HepG2 (cell line): ENCODE measurements around the gene SMCO4. TPM values are rescaled to one million over a fixed set of nuclear protein-coding genes. Genes with fewer than 3 reads are reported as not detected.

Experiments used
- EEA1 ChIP-seq: sonication (generic); formaldehyde crosslinking; IDR thresholded peaks from 2 replicates; pipeline ENCODE4 v1.5.1; 2020; ENCODE audit warnings: mild to moderate bottlenecking, missing genetic modification reagents, borderline replicate concordance
- FOXA1 ChIP-seq, 2 experiments: fragments of 450-650 bp in 1 of 2; sonication (generic) in 1 of 2; formaldehyde crosslinking in 1 of 2; IDR thresholded peaks; 2 replicates each; pipeline versions ENCODE4 v1.4.0 to v1.6.1; 2016 to 2020; ENCODE audit warnings: missing genetic modification reagents in 1 of 2
- HIC2 ChIP-seq: sonication (generic); formaldehyde crosslinking; IDR thresholded peaks from 2 replicates; pipeline ENCODE4 v1.9.0; 2022; ENCODE audit warnings: low read depth, missing genetic modification reagents
- KAT2B ChIP-seq: fragments of 150-350 bp; IDR thresholded peaks from 2 replicates; pipeline ENCODE4 v1.6.1; 2014; ENCODE audit warnings: low read depth, low read length, borderline replicate concordance
- MBD4 ChIP-seq: IDR thresholded peaks from 2 replicates; pipeline ENCODE4 v1.6.1; 2012; ENCODE audit warnings: low read length, inconsistent platforms, borderline replicate concordance
- NFAT5 ChIP-seq: sonication (generic); formaldehyde crosslinking; IDR thresholded peaks from 2 replicates; pipeline ENCODE4 v1.4.0; 2020; ENCODE audit warnings: missing genetic modification reagents
- RARA ChIP-seq: IDR thresholded peaks from 2 replicates; pipeline ENCODE4 v1.6.1; 2016; ENCODE audit warnings: missing genetic modification reagents, missing compliant biosample characterization
- RFXANK ChIP-seq: IDR thresholded peaks from 2 replicates; pipeline ENCODE4 v1.6.1; 2016
- SATB2 ChIP-seq: sonication (generic); formaldehyde crosslinking; IDR thresholded peaks from 2 replicates; pipeline ENCODE4 v1.5.0; 2020; ENCODE audit warnings: missing genetic modification reagents
- TCF7L2 ChIP-seq: IDR thresholded peaks from 2 replicates; pipeline ENCODE4 v1.6.1; 2011; ENCODE audit warnings: mild to moderate bottlenecking, low read depth, low read length, moderate library complexity
- THAP11 ChIP-seq: IDR thresholded peaks from 2 replicates; pipeline ENCODE4 v1.6.1; 2016; ENCODE audit warnings: missing biosample characterization, missing genetic modification reagents
- ZBTB3 ChIP-seq: sonication (generic); formaldehyde crosslinking; IDR thresholded peaks from 2 replicates; pipeline ENCODE4 v1.4.0; 2020; ENCODE audit warnings: low read depth, mild to moderate bottlenecking, moderate library complexity, missing genetic modification reagents, borderline replicate concordance
- ZFP1 ChIP-seq: IDR thresholded peaks from 2 replicates; pipeline ENCODE4 v1.6.1; 2016
- ZFP82 ChIP-seq: sonication (generic); formaldehyde crosslinking; IDR thresholded peaks from 2 replicates; pipeline ENCODE4 v1.5.1; 2020; ENCODE audit warnings: mild to moderate bottlenecking, missing genetic modification reagents, borderline replicate concordance
- ZNF414 ChIP-seq: sonication (generic); formaldehyde crosslinking; IDR thresholded peaks from 2 replicates; pipeline ENCODE4 v1.5.0; 2020; ENCODE audit warnings: missing genetic modification reagents
- ZNF431 ChIP-seq: sonication (generic); formaldehyde crosslinking; IDR thresholded peaks from 2 replicates; pipeline ENCODE4 v1.9.0; 2022; ENCODE audit warnings: missing genetic modification reagents, low read depth, mild to moderate bottlenecking, borderline replicate concordance
- ZNF770 ChIP-seq: sonication (generic); formaldehyde crosslinking; IDR thresholded peaks from 2 replicates; pipeline ENCODE4 v1.5.0; 2020; ENCODE audit warnings: mild to moderate bottlenecking, missing genetic modification reagents
- polyA plus RNA-seq, 8 experiments: library from polyadenylated mRNA; depleted of rRNA in 3 of 8; stranded (reverse) in 7 of 8; unstranded in 1 of 8; fragments of >200 nt; fragmentation: Illumina TruSeq in 4 of 8; extraction: Trizol in 4 of 8; gene quantifications; 2 replicates each; pipeline versions ENCODE4 v1.2.1 to v1.2.3, GENCODE V29; 2011 to 2016; ENCODE audit warnings: low read depth in 4 of 8, missing spikeins in 1 of 8, mixed read lengths in 1 of 8; ENCODE audit not compliant: insufficient read depth in 1 of 8
- total RNA-seq, 5 experiments: library from RNA; depleted of rRNA; stranded (reverse); fragments of >200 nt; fragmentation: Illumina TruSeq; extraction: Trizol; gene quantifications; 2 replicates each; pipeline ENCODE4 v1.2.3, GENCODE V29; 2016; ENCODE audit warnings: low read depth in 1 of 5
- TF ChIP-seq, protein P1 (sequence below), 2 experiments: sonication (generic) in 1 of 2; formaldehyde crosslinking in 1 of 2; IDR thresholded peaks; 2 replicates each; pipeline versions ENCODE4 v1.5.1 to v1.6.1; 2011 to 2020; ENCODE audit warnings: borderline replicate concordance in 1 of 2, low read depth in 1 of 2, low read length in 1 of 2, mild to moderate bottlenecking in 1 of 2, missing genetic modification reagents in 1 of 2, moderate library complexity in 1 of 2

The SMCO4 gene
- total and polyA plus RNA-seq, 2 of the 13 experiments (the other 11 are each of a cell fraction or from before 2014, with no cell fraction given): 10.6 to 28.5 TPM

DNA sequence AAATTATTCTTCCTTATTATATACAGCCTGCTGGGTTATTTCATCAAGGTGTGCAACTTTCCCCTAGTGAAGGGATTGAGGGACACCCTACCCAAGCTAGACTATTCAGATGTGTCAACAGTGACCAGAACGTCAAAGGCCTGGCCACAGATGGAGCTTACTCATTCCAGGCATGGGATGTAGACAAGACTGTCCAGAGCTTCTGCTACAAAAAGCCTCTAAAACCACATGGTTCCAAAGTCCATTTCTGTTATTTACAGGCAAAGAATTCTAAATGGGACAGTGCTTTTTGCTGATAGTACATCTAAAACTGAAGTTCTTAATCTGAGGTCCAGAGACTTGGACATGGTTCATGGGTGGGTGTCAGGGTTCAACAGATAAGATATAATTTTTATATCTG lies 9.7 kb upstream of the SMCO4 start (continued):
- TF ChIP-seq NFAT5 (CRISPR knock-in tag): no peak
- TF ChIP-seq ZNF414 (CRISPR knock-in tag): no peak
- TF ChIP-seq MBD4: 0 out of 2 replicates have a peak, but pooled peaks have one; percentile 42
- TF ChIP-seq EEA1 (CRISPR knock-in tag): no peak
- no peak for TF ChIP-seq ZFP82 (CRISPR knock-in tag)
- TF ChIP-seq KAT2B: no peak
- TF ChIP-seq FOXA1 (IDR thresholded peaks at IDR 0.05): no peak
- peak; percentile 51 for TF ChIP-seq FOXA1 (CRISPR knock-in tag; IDR thresholded peaks at IDR 0.05)
- TF ChIP-seq RARA: peak; percentile 30; the same call in 1 of the 2 replicates
- TF ChIP-seq ZFP1 (CRISPR knock-in tag): no peak
- TF ChIP-seq THAP11 (CRISPR knock-in tag): no peak
- no peak for TF ChIP-seq ZNF770 (CRISPR knock-in tag)
- TF ChIP-seq, protein P1, sequence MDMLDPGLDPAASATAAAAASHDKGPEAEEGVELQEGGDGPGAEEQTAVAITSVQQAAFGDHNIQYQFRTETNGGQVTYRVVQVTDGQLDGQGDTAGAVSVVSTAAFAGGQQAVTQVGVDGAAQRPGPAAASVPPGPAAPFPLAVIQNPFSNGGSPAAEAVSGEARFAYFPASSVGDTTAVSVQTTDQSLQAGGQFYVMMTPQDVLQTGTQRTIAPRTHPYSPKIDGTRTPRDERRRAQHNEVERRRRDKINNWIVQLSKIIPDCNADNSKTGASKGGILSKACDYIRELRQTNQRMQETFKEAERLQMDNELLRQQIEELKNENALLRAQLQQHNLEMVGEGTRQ (IDR thresholded peaks at IDR 0.05; ENCODE audit: low read depth, low read length): 0 out of 2 replicates have a peak, but pooled peaks have one; percentile 27
- TF ChIP-seq, protein P1 (CRISPR knock-in tag; IDR thresholded peaks at IDR 0.05; ENCODE audit: borderline replicate concordance): no peak
- no peak for TF ChIP-seq SATB2 (CRISPR knock-in tag)
- TF ChIP-seq RFXANK: no peak
- TF ChIP-seq ZBTB3 (CRISPR knock-in tag): no peak
- no peak for TF ChIP-seq TCF7L2
- no peak for TF ChIP-seq ZNF431 (CRISPR knock-in tag)
- no peak for TF ChIP-seq HIC2 (CRISPR knock-in tag)
